ENCODE results near the gene PANK2.

- no peak for TF ChIP-seq CTCF (IDR thresholded peaks at IDR 0.05)
- TF ChIP-seq POLR2A (IDR thresholded peaks at IDR 0.05), result no peak
Measured at GRCh38 chr20:3865887-3866407, 23.2 kb upstream of the PANK2 start.

All from body of pancreas (tissue), 4 donors.